ENCODE data around the gene SUGP2. TPM values are rescaled to one million over a fixed set of nuclear protein-coding genes. Genes with fewer than 3 reads are reported as not detected.

Gene SUGP2
- total and polyA plus RNA-seq, 2 of the 13 experiments (the other 11 are each of a cell fraction or from before 2014, with no cell fraction given), result 40.6 to 57.7 TPM

DNA sequence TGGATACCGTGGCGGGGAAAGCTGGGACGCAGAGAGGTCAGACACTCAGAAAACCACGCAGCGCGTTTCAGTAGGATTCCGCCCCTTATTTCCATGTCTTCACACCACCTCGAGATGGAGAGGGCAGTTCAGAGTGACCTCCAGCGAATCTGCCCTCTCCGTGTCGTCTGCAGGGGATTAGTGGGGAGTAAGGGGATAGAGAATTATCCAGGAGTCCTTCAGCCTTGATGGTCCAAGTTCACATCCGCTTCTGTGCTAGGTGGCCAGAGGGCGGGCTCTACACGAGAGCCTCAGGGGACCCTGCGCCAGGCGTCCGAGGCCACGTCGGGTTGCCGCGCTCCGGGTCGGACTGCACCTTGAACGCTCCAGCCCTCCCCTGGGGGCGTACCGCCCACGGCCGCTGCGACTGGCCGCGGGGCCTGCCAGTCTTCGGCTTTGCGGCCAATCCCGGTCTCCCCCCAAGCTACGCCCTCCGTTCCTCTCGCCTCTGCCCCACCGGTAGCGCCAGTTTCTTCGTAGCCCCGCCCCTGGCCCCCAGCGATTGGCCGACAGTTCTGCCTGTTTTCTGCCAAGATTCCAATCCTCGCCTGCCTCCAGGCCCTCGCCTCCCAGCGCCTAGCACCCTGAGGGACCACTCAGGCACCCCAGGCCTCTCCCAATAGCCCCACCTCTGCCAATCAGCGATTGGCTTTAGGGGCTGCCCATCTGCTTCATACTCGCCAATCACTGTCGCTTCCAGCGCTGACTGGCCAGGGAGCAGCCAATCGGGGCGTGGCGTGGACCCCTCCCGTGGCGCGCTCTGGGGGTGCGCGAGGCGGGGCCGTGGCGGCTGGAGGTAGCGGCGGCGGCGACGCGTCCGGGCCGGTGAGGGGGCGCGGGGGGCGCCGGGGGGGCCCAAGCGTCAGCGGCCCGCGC lies 30.1 kb upstream of the SUGP2 start, which contains the start of gene SLC25A42 (continued):
- 0 out of 2 replicates have a peak, but pooled peaks have one; percentile 51 for TF ChIP-seq ZNF232 (CRISPR knock-in tag; IDR thresholded peaks at IDR 0.05; ENCODE audit: borderline replicate concordance)
- no peak for TF ChIP-seq SIX1 (CRISPR knock-in tag; IDR thresholded peaks at IDR 0.05; ENCODE audit: borderline replicate concordance)
- peak; percentile 65 for TF ChIP-seq ZNF543 (CRISPR knock-in tag; IDR thresholded peaks at IDR 0.05)
- TF ChIP-seq SP2 (CRISPR knock-in tag; IDR thresholded peaks at IDR 0.05), result peak; percentile 94
- TF ChIP-seq CBX1 (IDR thresholded peaks at IDR 0.05; ENCODE audit: low read depth), result no peak
- TF ChIP-seq ZNF576 (CRISPR knock-in tag; IDR thresholded peaks at IDR 0.05), result no peak
- TF ChIP-seq ZBTB10 (CRISPR knock-in tag; IDR thresholded peaks at IDR 0.05; ENCODE audit: borderline replicate concordance), result peak; percentile 52; the same call in 1 of the 2 replicates
- no peak for TF ChIP-seq ZNF136 (CRISPR knock-in tag; IDR thresholded peaks at IDR 0.05; ENCODE audit: low read depth)
- TF ChIP-seq THAP11 (CRISPR knock-in tag; IDR thresholded peaks at IDR 0.05), result peak; percentile 72
- no peak for TF ChIP-seq CREB3 (CRISPR knock-in tag; IDR thresholded peaks at IDR 0.05)
- no peak; the same call in none of the 2 replicates for TF ChIP-seq SP5 (CRISPR knock-in tag; IDR thresholded peaks at IDR 0.05; ENCODE audit: borderline replicate concordance, low read depth)
- no peak for TF ChIP-seq ZBTB34 (CRISPR knock-in tag; IDR thresholded peaks at IDR 0.05)
- no peak for TF ChIP-seq U2AF1 (optimal IDR thresholded peaks at IDR 0.05; ENCODE audit: low read depth, low read length)
- no peak for TF ChIP-seq CBX2 (IDR thresholded peaks at IDR 0.05; ENCODE audit: low read depth, low read length)
- TF ChIP-seq CBX2 (CRISPR knock-in tag; IDR thresholded peaks at IDR 0.05; ENCODE audit: low read depth), result no peak
- no peak for TF ChIP-seq ZNF205 (CRISPR knock-in tag; IDR thresholded peaks at IDR 0.05)
- TF ChIP-seq ZHX1 (CRISPR knock-in tag; IDR thresholded peaks at IDR 0.05; ENCODE audit: low read depth), result peak; percentile 86
- TF ChIP-seq ZIK1 (CRISPR knock-in tag; IDR thresholded peaks at IDR 0.05; ENCODE audit: borderline replicate concordance, low read depth), result peak; percentile 2; the same call in 1 of the 2 replicates
- no peak for TF ChIP-seq ZNF605 (CRISPR knock-in tag; IDR thresholded peaks at IDR 0.05)
- TF ChIP-seq ZFP36L2 (CRISPR knock-in tag; IDR thresholded peaks at IDR 0.05), result no peak
- no peak for TF ChIP-seq ZNF792 (CRISPR knock-in tag; IDR thresholded peaks at IDR 0.05)
